ENCODE data around the gene UNC5A. TPM values are rescaled to one million over a fixed set of nuclear protein-coding genes. Genes with fewer than 3 reads are reported as not detected.

The UNC5A gene
- total RNA-seq, 3 donors from 2014 or later = 0.07 to 0.16 TPM; not detected in 1

DNA sequence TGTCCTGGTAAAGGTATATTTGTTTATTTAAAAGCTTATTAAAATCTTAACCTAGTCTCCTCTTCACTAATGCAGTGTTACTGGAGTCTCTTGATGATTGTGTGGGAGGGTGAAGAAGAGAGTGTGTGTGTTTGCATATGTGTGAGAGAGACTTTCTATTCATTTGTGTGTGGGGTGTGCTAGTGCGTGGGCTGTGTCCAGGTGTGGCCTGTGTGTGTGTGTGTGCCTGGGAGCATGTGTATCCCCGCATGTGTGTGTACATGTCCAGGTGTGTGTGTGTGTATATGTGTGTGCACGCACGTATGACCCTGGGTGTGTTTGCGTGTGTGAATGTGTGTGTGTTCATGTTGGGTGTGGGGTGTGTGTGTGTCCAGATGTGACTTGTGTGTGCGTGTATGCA is 10.3 kb upstream of the UNC5A start:
- H3K4me3 ChIP-seq = no peak overlapping the region
- TF ChIP-seq, protein P1, sequence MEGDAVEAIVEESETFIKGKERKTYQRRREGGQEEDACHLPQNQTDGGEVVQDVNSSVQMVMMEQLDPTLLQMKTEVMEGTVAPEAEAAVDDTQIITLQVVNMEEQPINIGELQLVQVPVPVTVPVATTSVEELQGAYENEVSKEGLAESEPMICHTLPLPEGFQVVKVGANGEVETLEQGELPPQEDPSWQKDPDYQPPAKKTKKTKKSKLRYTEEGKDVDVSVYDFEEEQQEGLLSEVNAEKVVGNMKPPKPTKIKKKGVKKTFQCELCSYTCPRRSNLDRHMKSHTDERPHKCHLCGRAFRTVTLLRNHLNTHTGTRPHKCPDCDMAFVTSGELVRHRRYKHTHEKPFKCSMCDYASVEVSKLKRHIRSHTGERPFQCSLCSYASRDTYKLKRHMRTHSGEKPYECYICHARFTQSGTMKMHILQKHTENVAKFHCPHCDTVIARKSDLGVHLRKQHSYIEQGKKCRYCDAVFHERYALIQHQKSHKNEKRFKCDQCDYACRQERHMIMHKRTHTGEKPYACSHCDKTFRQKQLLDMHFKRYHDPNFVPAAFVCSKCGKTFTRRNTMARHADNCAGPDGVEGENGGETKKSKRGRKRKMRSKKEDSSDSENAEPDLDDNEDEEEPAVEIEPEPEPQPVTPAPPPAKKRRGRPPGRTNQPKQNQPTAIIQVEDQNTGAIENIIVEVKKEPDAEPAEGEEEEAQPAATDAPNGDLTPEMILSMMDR (IDR thresholded peaks at IDR 0.05) = no peak
- no peaks in the 10 kb centered on the region for H3K4me1 ChIP-seq (ENCODE audit: low read depth)
- no peaks in the 10 kb centered on the region for H3K9me3 ChIP-seq
- intact Hi-C loops (cut with DNase I, micrococcal nuclease) = no loop called here
- no peaks in the 10 kb centered on the region for H3K36me3 ChIP-seq (ENCODE audit: low read depth)
- ATAC-seq = no peak
- no peak for DNase-seq

DNA sequence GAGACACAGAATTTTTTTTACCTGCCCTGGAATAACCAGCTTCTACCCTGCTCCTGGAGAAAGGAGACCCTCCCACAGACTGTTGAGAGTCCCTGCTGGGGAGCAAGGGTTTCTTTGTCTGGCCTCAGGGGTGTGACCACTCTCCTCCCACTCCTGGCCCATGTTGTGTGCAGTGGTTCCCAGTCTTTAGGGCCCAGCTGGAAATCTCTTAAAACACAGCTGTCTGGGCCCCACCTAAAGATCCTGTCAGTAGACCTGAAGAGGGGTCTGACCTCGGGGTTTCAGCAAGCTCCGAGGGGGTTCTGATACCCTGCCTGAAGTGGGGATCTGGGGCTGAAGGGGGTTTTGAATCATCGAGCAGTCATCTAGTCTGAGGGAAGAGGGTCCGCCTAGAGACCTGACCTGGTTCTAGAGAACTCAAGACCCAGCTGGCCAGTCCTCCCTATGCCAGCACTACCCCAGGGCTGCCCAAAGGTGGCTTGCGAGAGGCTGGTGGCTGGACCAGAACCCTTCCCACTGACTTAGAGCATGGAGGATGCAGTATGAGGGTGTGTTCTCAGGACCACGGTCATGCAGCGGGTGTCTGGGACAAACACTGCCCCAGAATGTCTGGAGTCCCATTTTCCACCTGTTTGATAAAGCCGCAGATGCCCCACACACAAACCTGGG is 8.1 kb upstream of the UNC5A start:
- intact Hi-C loops (cut with DNase I, micrococcal nuclease) = no loop called here
- no peak overlapping the region for H3K4me3 ChIP-seq
- no peaks in the 10 kb centered on the region for H3K36me3 ChIP-seq (ENCODE audit: low read depth)
- ATAC-seq = no peak
- H3K9me3 ChIP-seq = no peaks in the 10 kb centered on the region
- no peaks in the 10 kb centered on the region for H3K4me1 ChIP-seq (ENCODE audit: low read depth)
- TF ChIP-seq, protein P1 (IDR thresholded peaks at IDR 0.05) = no peak
- DNase-seq = no peak

DNA sequence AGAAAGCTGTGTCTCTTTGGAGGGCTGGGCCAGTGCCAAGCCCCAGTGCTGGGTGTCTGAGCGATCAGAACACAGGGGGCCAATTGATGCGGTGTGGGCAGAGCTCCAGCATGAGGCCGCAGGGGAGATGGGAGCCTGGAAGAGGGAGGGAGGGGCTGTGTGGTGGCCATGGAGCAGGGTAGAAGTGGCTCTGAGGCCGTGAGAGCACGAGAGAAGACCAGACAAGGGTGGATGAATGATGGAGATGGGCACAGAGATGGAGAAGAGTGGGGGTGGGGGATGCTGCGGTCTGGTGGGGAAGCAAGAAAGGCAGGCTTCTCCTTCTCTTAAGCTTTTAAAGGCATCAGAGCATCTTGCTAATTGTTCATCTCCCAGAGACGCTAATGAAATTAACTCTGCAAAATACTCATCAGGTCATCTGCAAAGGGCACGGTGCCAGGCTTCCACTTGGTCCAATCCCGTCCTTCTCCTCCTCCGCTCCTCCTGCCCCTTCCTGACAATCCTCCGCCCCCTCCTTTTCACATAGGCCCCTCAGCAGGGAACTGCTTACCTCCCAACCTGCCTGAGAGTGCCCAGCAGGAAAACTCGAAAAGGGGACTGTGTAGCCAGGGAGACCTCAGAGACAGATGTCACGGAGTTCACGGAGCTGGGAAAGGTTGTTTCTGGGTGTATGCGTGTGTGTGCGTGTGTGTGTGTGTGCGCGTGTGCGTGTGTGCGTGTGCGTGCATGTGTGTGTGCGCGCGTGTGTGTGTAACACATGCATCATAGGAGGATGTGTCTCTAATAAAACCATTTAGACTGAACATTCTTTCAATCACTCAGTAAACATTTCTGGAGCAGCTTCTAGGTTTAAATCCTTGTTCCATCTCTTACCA is 7.1 kb upstream of the UNC5A start:
- TF ChIP-seq, protein P1 (IDR thresholded peaks at IDR 0.05) = no peak
- no peak for ATAC-seq
- DNase-seq = no peak
- H3K4me3 ChIP-seq = no peak overlapping the region
- no peaks in the 10 kb centered on the region for H3K4me1 ChIP-seq (ENCODE audit: low read depth)
- no peaks in the 10 kb centered on the region for H3K9me3 ChIP-seq
- intact Hi-C loops (cut with DNase I, micrococcal nuclease) = no loop called here
- no peaks in the 10 kb centered on the region for H3K36me3 ChIP-seq (ENCODE audit: low read depth)

DNA sequence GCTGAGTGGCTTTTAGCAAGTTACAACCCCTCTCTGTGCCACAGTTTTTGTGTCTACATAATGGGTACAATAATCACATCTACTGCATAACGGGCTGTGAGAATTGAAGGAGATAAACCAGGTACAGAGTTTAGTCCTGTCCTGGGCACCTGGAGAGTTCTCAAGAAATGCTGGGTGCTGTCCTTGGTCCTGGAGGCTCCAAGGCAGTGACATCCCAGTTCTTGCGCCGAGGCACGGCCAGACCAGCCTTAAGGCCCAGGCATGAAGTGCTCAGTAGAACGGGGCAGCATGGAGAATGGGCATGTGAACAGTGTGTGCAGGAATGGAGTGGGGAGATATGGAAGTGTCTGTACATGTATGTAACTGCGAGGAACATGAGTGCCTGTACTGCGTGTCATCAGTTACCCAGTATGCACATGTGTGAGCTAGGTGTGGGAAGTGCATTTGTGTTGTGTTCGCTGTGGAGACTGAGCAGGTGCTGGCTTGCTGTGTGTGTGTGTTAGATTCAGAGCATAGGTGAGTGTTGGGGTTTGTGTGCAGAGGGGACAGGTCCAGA is 6.3 kb upstream of the UNC5A start:
- Histone ChIP-seq H3K4me1 (ENCODE audit: low read depth) (no peaks in the 10 kb centered on the region), H3K9me3 (no peaks in the 10 kb centered on the region), H3K4me3 (no peak overlapping the region), H3K36me3 (ENCODE audit: low read depth) (no peaks in the 10 kb centered on the region)
- DNase-seq = peak in 1 of 3 donors; percentile 33
- ATAC-seq = peak; percentile 28
- intact Hi-C loops (cut with DNase I, micrococcal nuclease) = no loop called here
- TF ChIP-seq, protein P1 (IDR thresholded peaks at IDR 0.05) = no peak

DNA sequence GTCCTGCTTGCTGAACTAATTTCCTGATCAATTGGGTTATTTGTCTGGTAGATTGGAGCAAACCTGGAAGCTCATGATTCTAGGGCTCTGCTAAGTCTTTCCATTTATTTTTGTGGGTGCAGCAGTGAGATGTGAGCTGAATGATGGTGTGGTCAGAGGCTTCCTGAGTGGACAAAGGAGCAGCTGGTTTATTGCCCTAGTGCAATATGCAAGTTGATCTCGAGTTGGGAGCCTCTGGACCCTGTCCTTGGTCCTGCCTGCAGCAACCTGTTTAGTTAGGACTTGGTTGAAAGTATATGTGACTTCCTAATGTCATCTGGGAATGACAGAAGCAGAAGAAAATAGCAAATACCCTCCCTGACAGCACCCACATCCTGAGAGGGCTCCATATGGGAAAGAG is 4.2 kb upstream of the UNC5A start:
- H3K9me3 ChIP-seq = no peaks in the 10 kb centered on the region
- peaks cover 5% of the 10 kb centered on the region for H3K4me1 ChIP-seq (ENCODE audit: low read depth)
- intact Hi-C loops (cut with DNase I, micrococcal nuclease) = no loop called here
- ATAC-seq (no peak), DNase-seq (no peak)
- no peak overlapping the region for H3K4me3 ChIP-seq
- no peaks in the 10 kb centered on the region for H3K36me3 ChIP-seq (ENCODE audit: low read depth)
- TF ChIP-seq, protein P1 (IDR thresholded peaks at IDR 0.05) = no peak
